Activated CD4-positive, alpha-beta T cell treated with anti-CD3 and anti-CD28 coated beads, Interleukin-2, Interleukin-6, amounts not matched to agents 100 ng/mL and 50 ng/mL, durations not matched to agents 16 hours and 8 hours (primary cell): ENCODE measurements around the gene PCDHGA6.

Experiments used
- DNase-seq: peaks from one replicate; pipeline ENCODE4 v3.0.0-alpha.2; 2020

PCDHGA6 gene

GRCh38 chr5:141422742-141423291 lies 49.1 kb downstream of the PCDHGA6 start:
- no peak for DNase-seq

- DNase-seq, result no peak
Observed at GRCh38 chr5:141427783-141428426, 54.2 kb downstream of the PCDHGA6 start.
